ENCODE results near the gene INPPL1. TPM values are rescaled to one million over a fixed set of nuclear protein-coding genes. Genes with fewer than 3 reads are reported as not detected.

The INPPL1 gene
- total and polyA plus RNA-seq, 2 of the 13 experiments (the other 11 are each of a cell fraction or from before 2014, with no cell fraction given) = 29.1 to 66.9 TPM

- no peak for TF ChIP-seq TOPORS (CRISPR knock-in tag; IDR thresholded peaks at IDR 0.05)
- TF ChIP-seq NFYC (CRISPR knock-in tag; IDR thresholded peaks at IDR 0.05) = no peak
- TF ChIP-seq ZNF615 (CRISPR knock-in tag; IDR thresholded peaks at IDR 0.05; ENCODE audit: borderline replicate concordance) = no peak
- TF ChIP-seq PRDM15 (CRISPR knock-in tag; IDR thresholded peaks at IDR 0.05) = 0 out of 2 replicates have a peak, but pooled peaks have one; percentile 39
- peak; percentile 36; the same call in 1 of the 2 replicates for TF ChIP-seq POLR2G (IDR thresholded peaks at IDR 0.05; ENCODE audit: low read depth, low read length)
- no peak for TF ChIP-seq REXO4 (CRISPR knock-in tag; IDR thresholded peaks at IDR 0.05; ENCODE audit: borderline replicate concordance)
- TF ChIP-seq HDAC1 (CRISPR knock-in tag; IDR thresholded peaks at IDR 0.05) = no peak
- TF ChIP-seq ZBTB4 (CRISPR knock-in tag; IDR thresholded peaks at IDR 0.05; ENCODE audit: borderline replicate concordance) = no peak
- no peak for TF ChIP-seq ATAD3A (CRISPR knock-in tag; IDR thresholded peaks at IDR 0.05)
- no peak for TF ChIP-seq RBAK (CRISPR knock-in tag; IDR thresholded peaks at IDR 0.05)
- no peak for TF ChIP-seq CBX2 (IDR thresholded peaks at IDR 0.05; ENCODE audit: low read depth, low read length)
- TF ChIP-seq CBX2 (CRISPR knock-in tag; IDR thresholded peaks at IDR 0.05; ENCODE audit: low read depth) = no peak
- TF ChIP-seq PHF5A (CRISPR knock-in tag; IDR thresholded peaks at IDR 0.05; ENCODE audit: low read depth, unreplicated experiment) = no peak
- no peak for TF ChIP-seq MTA3 (CRISPR knock-in tag; IDR thresholded peaks at IDR 0.05)
- TF ChIP-seq DMTF1 (CRISPR knock-in tag; IDR thresholded peaks at IDR 0.05) = no peak
- TF ChIP-seq RFXANK (CRISPR knock-in tag; IDR thresholded peaks at IDR 0.05) = no peak
- no peak for TF ChIP-seq SP140L (CRISPR knock-in tag; IDR thresholded peaks at IDR 0.05; ENCODE audit: borderline replicate concordance)
- TF ChIP-seq ESRRA (CRISPR knock-in tag; IDR thresholded peaks at IDR 0.05; ENCODE audit: low read depth) = no peak
- no peak for TF ChIP-seq TFAP4 (IDR thresholded peaks at IDR 0.05; ENCODE audit: borderline replicate concordance, low read depth)
- TF ChIP-seq ZNF282 (IDR thresholded peaks at IDR 0.05; ENCODE audit: partially characterized antibody) = no peak
Measured at GRCh38 chr11:72224564-72225410, at the start of gene INPPL1 (continued).
